Fibroblast of lung (primary cell): ENCODE results near the gene ABHD4. TPM values are rescaled to one million over a fixed set of nuclear protein-coding genes. Genes with fewer than 3 reads are reported as not detected.

Experiments used
- DNase-seq, 2 donors: peaks; one replicate each; pipeline versions ENCODE4 v3.0.0 to v3.0.0-alpha.2; 2010; ENCODE audit warnings: low read depth in 2 of 2
- H2AFZ ChIP-seq: 2 replicates; pipeline ENCODE4 v1.5.1; 2012; ENCODE audit warnings: low read length, control low read depth, inconsistent platforms
- H3K27ac ChIP-seq: 2 replicates; pipeline ENCODE4 v1.5.1; 2011; ENCODE audit warnings: low read length, control low read depth; ENCODE audit not compliant: insufficient read depth
- H3K27me3 ChIP-seq: 2 replicates; pipeline ENCODE4 v1.5.1; 2011; ENCODE audit warnings: mild to moderate bottlenecking, low read length; ENCODE audit not compliant: control insufficient read depth, insufficient read depth
- H3K36me3 ChIP-seq: 2 replicates; pipeline ENCODE4 v1.5.1; 2011; ENCODE audit warnings: low read length; ENCODE audit not compliant: control insufficient read depth, insufficient read depth
- H3K4me1 ChIP-seq: 2 replicates; pipeline ENCODE4 v1.5.1; 2011; ENCODE audit warnings: low read length; ENCODE audit not compliant: control insufficient read depth, insufficient read depth; ENCODE audit errors: extremely low read depth
- H3K4me2 ChIP-seq: 2 replicates; pipeline ENCODE4 v1.5.1; 2011; ENCODE audit warnings: low read length, control low read depth; ENCODE audit not compliant: insufficient read depth; ENCODE audit errors: extremely low read depth
- H3K4me3 ChIP-seq, 4 experiments: fragments of 200-600 bp in 1 of 4; sonication (generic) in 1 of 4; replicated peaks in 1 of 4; 2 replicates each; pipeline ENCODE4 v1.5.1; 2011 to 2016; ENCODE audit warnings: low read length in 4 of 4, low read depth in 3 of 4, mild to moderate bottlenecking in 3 of 4, control low read depth in 2 of 4, inconsistent platforms in 1 of 4, mixed read lengths in 1 of 4; ENCODE audit not compliant: insufficient read depth in 1 of 4; ENCODE audit errors: control extremely low read depth in 1 of 4
- H3K79me2 ChIP-seq: 2 replicates; pipeline ENCODE4 v1.5.1; 2012; ENCODE audit warnings: mild to moderate bottlenecking, low read length, inconsistent platforms; ENCODE audit not compliant: control insufficient read depth, insufficient read depth
- H3K9ac ChIP-seq: 2 replicates; pipeline ENCODE4 v1.5.1; 2011; ENCODE audit warnings: mild to moderate bottlenecking, low read length, control low read depth; ENCODE audit not compliant: insufficient read depth
- H3K9me3 ChIP-seq: 2 replicates; pipeline ENCODE4 v1.5.1; 2012; ENCODE audit warnings: low read depth, low read length; ENCODE audit not compliant: control insufficient read depth, insufficient read depth
- H4K20me1 ChIP-seq: 2 replicates; pipeline ENCODE4 v1.5.1; 2011; ENCODE audit warnings: low read length; ENCODE audit not compliant: control insufficient read depth, insufficient read depth; ENCODE audit errors: extremely low read depth
- CTCF ChIP-seq, 2 donors: IDR thresholded peaks in 1 of 2; conservative IDR thresholded peaks in 1 of 2; 1 replicate in 1 of 2; 2 replicates in 1 of 2; pipeline ENCODE4 v1.5.1; 2011 to 2012; ENCODE audit warnings: low read length in 2 of 2, control low read depth in 1 of 2, inconsistent platforms in 1 of 2, low read depth in 1 of 2, mild to moderate bottlenecking in 1 of 2
- EZH2 ChIP-seq: IDR thresholded peaks from 2 replicates; pipeline ENCODE4 v1.5.1; 2012; ENCODE audit warnings: low read length, control low read depth, mild to moderate bottlenecking; ENCODE audit errors: missing control alignments
- polyA plus RNA-seq, 2 donors: library from polyadenylated mRNA; depleted of rRNA in 1 of 2; stranded (reverse) in 1 of 2; unstranded in 1 of 2; fragments of >200 nt; gene quantifications; 2 replicates each; pipeline ENCODE4 v1.2.1, GENCODE V29; 2011 to 2012; ENCODE audit warnings: missing spikeins in 1 of 2
- total RNA-seq: library from RNA; depleted of rRNA; stranded (reverse); fragments of >200 nt; gene quantifications from 2 replicates; pipeline ENCODE4 v1.2.1, GENCODE V29; 2014

Gene ABHD4
- total and polyA plus RNA-seq, 2 donors (not counting 1 experiment from before 2014, with no cell fraction given): 40.0 to 61.2 TPM

DNA sequence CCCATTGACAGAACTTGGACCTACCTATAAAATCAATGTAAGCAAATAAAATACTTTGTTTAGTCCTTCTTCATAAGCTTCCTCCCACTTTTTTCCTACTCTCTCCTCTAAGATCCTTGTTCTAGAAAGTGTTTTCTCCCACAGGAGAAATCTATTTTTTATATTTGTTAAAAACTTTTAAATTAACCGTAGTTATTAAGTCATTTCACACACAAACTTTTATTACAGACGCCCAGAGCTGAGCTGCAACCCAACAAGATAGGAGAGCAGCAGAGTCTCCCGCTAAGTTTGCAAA is 36.8 kb upstream of the ABHD4 start:
- H3K9ac ChIP-seq: no peak overlapping the region
- H3K9me3 ChIP-seq: no peaks in the 10 kb centered on the region
- peaks cover 4% of the 10 kb centered on the region for H3K4me1 ChIP-seq
- no peaks in the 10 kb centered on the region for H3K79me2 ChIP-seq
- no peak overlapping the region for H3K27ac ChIP-seq
- H3K27me3 ChIP-seq: no peaks in the 10 kb centered on the region
- H3K36me3 ChIP-seq: peaks cover 2% of the 10 kb centered on the region
- H2AFZ ChIP-seq: no peak overlapping the region
- TF ChIP-seq EZH2: no peak
- TF ChIP-seq CTCF (conservative IDR thresholded peaks at IDR 0.05 in 1 of 2, IDR thresholded peaks at IDR 0.05 in 1 of 2; ENCODE audit: low read depth in 1 of 2, low read length in 2 of 2): no peak
- no peak overlapping the region for H3K4me3 ChIP-seq
- DNase-seq: no peak
- H3K4me2 ChIP-seq: no peak overlapping the region
- H4K20me1 ChIP-seq: no peaks in the 10 kb centered on the region

GRCh38 chr14:22561661-22562579 is 36.2 kb upstream of the ABHD4 start:
- H4K20me1 ChIP-seq: no peaks in the 10 kb centered on the region
- no peaks in the 10 kb centered on the region for H3K4me1 ChIP-seq
- H3K36me3 ChIP-seq: peaks cover 2% of the 10 kb centered on the region
- H3K9ac ChIP-seq: no peak overlapping the region
- no peaks in the 10 kb centered on the region for H3K27me3 ChIP-seq
- TF ChIP-seq EZH2: no peak
- TF ChIP-seq CTCF (conservative IDR thresholded peaks at IDR 0.05 in 1 of 2, IDR thresholded peaks at IDR 0.05 in 1 of 2; ENCODE audit: low read depth in 1 of 2, low read length in 2 of 2): no peak
- no peaks in the 10 kb centered on the region for H3K79me2 ChIP-seq
- H3K9me3 ChIP-seq: no peaks in the 10 kb centered on the region
- H3K4me2 ChIP-seq: no peak overlapping the region
- no peak for DNase-seq
- H2AFZ ChIP-seq: no peak overlapping the region
- no peak overlapping the region for H3K27ac ChIP-seq
- H3K4me3 ChIP-seq: no peak overlapping the region

DNA sequence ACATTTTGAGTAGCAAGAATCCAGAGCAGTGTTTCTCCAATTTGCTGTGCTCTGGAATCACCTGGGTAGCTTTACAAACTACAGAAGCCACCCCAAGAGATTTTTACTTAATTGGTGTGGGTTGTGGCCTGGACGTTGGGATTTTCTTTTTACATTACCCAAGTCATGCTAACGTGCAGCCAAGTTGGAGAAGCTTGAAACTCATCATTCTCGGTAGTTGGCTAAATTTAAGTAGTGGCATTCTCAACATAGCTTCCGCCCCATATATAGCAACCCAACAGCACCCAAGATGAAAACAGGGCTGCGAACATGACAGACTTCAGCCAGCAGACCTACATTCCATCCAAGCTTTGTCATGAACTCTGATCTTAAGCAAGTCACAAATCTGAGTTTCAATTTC is 34.1 kb upstream of the ABHD4 start:
- no peak overlapping the region for H3K4me3 ChIP-seq
- peaks cover 2% of the 10 kb centered on the region for H3K36me3 ChIP-seq
- TF ChIP-seq EZH2 (no peak), CTCF (conservative IDR thresholded peaks at IDR 0.05 in 1 of 2, IDR thresholded peaks at IDR 0.05 in 1 of 2; ENCODE audit: low read depth in 1 of 2, low read length in 2 of 2) (no peak)
- no peak overlapping the region for H3K9ac ChIP-seq
- H3K4me2 ChIP-seq: no peak overlapping the region
- H3K27me3 ChIP-seq: no peaks in the 10 kb centered on the region
- H4K20me1 ChIP-seq: no peaks in the 10 kb centered on the region
- H2AFZ ChIP-seq: no peak overlapping the region
- H3K9me3 ChIP-seq: no peaks in the 10 kb centered on the region
- DNase-seq: no peak
- no peaks in the 10 kb centered on the region for H3K4me1 ChIP-seq
- H3K79me2 ChIP-seq: peaks cover 5% of the 10 kb centered on the region
- H3K27ac ChIP-seq: no peak overlapping the region
